ENCODE measurements around the gene RUFY2.
A peak's percentile ranks its signal among the peaks of the same experiment; 100 is the strongest.
"Not testable (repeated sequence)": the region's sequence is repeated elsewhere in the genome, so short reads cannot be mapped to it uniquely, and the experiment has no call there.

The RUFY2 gene, protein sequence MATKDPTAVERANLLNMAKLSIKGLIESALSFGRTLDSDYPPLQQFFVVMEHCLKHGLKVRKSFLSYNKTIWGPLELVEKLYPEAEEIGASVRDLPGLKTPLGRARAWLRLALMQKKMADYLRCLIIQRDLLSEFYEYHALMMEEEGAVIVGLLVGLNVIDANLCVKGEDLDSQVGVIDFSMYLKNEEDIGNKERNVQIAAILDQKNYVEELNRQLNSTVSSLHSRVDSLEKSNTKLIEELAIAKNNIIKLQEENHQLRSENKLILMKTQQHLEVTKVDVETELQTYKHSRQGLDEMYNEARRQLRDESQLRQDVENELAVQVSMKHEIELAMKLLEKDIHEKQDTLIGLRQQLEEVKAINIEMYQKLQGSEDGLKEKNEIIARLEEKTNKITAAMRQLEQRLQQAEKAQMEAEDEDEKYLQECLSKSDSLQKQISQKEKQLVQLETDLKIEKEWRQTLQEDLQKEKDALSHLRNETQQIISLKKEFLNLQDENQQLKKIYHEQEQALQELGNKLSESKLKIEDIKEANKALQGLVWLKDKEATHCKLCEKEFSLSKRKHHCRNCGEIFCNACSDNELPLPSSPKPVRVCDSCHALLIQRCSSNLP

GRCh38 chr10:68406815-68407548, at the start of gene RUFY2:
RUFY2 (minus strand) TSS chr10:68407277; CDS start chr10:68407189, 88 bp downstream.
- DNase-seq = peak; percentile 69

- DNase-seq = not testable (repeated sequence)
These were observed 42.6 kb upstream of the RUFY2 start for GRCh38 chr10:68449698-68450097.

DNA sequence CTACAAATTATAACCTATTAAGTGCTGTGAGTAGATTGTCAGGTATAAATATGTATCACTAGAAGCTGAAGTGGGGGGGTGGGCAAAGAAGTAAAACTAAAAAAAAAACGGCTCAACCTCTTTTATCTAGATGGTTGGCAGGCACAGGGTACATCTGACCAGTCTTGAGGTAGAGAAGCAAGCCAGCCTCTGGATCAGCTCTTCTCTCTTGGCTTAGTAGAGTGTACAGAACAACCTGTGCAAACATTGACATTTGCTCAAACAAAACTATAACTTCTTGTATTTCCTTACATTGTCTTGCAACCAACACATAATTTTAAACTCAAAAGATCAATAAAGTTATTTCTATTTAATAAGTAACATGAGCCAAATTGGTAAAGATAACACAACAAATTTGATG, 39.1 kb upstream of the RUFY2 start:
- DNase-seq = no peak

DNA sequence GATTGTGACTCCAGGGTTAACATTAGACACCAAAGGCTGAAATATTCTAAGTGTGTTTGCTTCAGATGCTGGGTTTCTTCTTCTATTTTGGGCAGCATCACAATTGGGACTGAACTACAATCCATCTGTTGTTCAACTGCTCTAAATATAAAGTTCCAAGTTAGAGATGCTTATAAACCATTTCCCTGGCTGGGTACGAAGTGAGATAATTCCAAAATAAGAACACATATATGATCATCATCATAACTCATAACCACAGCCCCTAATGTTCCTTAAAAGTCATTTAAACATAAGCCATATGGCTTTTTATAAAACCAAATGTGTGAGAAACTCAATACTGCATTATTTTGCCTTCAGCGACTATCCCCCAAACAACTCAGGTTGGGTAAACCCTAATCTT, 35.9 kb upstream of the RUFY2 start:
- no peak for DNase-seq

DNA sequence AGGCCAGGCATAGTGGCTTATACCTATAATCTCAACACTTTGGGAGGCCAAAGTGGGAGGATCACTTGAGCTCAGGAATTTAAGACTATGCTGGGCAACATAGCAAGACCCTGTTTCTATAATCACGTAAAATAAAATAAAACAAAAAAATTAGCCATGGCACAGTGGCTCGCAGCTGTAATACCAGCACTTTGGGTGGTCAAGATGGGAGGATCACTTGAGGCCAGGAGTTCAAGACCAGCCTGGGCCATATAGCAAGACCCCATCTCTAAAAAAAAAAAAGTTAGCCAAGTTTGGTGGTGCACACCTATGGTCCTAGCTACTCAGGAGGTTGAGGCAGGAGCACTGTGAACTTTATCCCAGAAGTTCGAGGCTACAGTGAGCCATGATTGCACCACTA, 33.8 kb upstream of the RUFY2 start:
- no peak for DNase-seq

GRCh38 chr10:68435803-68436202, 28.7 kb upstream of the RUFY2 start:
- no peak for DNase-seq

GRCh38 chr10:68434657-68435056, 27.6 kb upstream of the RUFY2 start:
- DNase-seq = no peak

DNA sequence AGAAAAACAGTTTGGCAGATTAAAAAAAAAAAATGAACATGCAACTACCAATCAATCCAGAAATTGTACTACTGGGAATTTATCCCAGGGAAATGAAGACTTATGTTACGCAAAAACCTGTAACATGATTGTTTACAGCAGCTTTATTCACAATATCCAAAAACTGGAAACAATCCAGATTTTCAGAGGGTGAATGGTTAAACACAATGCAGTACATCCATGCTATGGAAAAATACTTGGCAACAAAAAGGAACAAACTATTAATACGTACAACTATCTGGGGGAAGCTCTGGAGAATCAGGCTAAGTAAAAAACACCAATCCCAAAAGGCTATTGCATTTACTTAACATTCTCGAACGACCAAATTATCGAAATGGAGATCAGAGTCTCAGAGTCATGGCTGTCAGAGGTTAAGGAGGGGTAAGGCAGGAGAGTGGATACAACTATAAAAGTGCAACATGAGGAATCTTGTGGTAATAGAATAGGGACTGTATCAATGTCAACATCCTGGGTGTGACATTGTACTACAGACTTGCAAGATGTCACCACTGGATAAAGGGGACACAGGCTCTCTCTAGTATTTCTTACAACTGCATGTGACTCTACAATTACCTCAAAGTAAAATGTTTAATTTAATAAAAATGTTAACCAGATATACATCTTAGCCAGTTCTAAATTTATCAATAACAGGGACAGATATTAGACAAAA, 21.5 kb upstream of the RUFY2 start:
- no peak for DNase-seq

GRCh38 chr10:68424454-68425014, 17.5 kb upstream of the RUFY2 start:
- no peak for DNase-seq

GRCh38 chr10:68423522-68423921, 16.4 kb upstream of the RUFY2 start:
- peak; percentile 17 for DNase-seq

GRCh38 chr10:68419376-68419775, 12.3 kb upstream of the RUFY2 start:
- no peak for DNase-seq

GRCh38 chr10:68408898-68409518, 1.9 kb upstream of the RUFY2 start:
- no peak for DNase-seq

DNA sequence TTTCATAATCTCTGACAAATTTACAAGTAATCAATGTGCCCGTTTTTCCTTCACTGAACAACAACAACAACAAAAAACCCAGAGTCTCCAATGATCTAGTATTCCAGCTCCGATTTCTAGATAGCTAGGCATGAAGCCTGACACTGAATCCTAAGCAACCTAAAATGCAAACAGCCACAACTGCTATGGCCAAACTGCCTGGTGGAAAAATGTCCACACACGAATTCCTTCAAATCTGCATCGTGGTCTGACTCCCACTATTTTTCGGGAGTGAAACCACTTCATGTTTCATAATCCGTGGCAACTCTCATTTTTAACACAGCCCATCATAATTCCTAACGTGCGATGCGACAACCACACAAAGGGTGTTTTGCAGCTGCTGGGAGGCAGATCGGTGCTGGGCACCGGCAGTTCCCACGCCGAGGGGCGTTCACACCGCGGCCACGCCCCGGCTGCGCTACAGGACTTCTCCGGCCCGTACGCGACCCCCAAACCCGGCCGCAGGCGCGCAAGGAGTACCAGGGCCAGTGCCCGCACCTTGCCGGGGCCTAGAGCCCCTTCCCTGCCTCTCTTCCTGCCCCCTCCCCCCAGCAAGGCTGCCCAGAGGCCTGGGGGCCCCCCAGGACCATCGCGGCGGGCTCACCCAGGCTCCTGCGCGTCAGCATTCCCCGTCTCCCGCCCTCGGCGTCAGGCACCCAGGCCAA, 814 bp downstream of the RUFY2 start:
- peak; percentile 14 for DNase-seq

DNA sequence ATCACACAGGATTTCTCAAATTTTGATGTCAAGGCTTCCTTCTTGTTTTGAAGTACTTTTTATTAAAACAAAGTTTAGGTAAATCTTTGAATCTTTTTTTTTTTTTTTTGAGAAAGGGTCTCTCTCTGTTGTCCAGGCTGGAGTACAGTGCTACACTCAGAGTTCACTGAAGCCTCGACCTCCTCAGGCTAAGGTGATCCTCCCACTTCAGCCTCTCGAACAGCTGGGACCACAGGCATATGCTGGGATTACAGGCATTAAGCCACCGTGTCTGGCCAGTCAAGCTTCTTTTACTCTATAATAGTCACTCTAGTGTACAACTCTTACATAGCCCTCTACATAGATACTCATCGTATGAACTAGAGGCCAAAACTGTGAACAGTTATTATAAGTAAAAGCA, 3.4 kb downstream of the RUFY2 start:
- no peak for DNase-seq

- DNase-seq = no peak
These were observed 4.8 kb downstream of the RUFY2 start for GRCh38 chr10:68402276-68402675.

DNA sequence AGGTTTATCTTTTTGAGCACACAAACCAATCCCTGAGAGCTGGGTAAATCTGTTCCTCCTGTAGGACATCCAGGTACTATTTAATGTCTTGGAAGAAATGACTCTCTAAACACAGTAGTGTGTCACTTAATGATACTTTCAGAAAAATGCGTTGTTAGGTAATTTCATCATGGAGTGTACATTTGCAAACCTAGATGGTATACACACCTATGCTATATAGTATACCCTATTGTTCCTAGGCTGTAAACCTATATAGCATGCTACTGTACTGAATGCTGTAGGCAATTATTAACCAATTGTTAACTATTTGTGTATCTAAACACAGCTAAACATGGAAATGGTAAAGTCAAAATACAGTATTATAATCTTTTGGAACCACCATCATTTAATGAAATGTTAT, 10.1 kb downstream of the RUFY2 start:
- no peak for DNase-seq

DNA sequence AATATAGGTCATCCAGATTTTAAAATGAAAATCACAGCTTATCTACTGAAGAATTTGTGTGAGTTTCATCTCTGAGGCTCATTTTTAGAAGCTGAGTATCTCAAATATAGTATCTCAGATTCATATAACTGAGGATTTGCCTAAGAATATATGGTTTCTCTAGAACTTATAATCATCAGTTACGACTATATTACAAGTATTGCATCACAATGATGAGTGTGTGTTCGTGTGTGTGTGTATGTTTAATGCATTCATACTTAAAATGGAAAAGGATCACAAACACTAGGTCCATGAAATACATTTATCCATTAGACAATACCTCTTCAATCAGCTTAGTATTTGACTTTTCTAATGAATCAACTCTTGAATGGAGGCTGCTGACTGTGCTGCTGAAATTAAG, 21.3 kb downstream of the RUFY2 start:
- no peak for DNase-seq

GRCh38 chr10:68371604-68372003, 35.5 kb downstream of the RUFY2 start:
- DNase-seq = no peak

DNA sequence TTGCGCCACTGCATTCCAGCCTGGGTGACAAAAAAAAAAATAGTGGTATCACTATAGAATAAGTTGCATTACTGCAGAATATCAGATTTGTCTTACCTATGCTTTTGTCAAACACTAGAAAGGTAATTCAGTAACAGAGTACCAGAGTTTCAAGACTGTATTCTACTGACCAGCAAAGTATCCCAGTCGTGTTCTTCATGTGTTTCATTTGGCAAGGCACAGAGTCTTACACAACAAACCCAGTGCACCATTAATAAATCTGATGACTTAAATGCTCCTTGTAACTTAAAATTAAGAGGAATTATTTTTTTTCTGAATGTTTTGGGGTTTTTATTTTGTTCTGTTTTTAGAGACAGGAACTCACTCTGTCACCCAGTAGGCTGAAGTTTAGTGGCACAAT, 40.0 kb downstream of the RUFY2 start:
- no peak for DNase-seq

- DNase-seq = no peak
These were observed 40.5 kb downstream of the RUFY2 start for GRCh38 chr10:68366600-68366999.

- no peak for DNase-seq
These were observed 41.5 kb downstream of the RUFY2 start for GRCh38 chr10:68365611-68366010.
